Stimulated activated CD8-positive, alpha-beta memory T cell treated with anti-CD3 and anti-CD28 coated beads, Interleukin-2, amount 100 ng/mL, for 1 hour (primary cell): ENCODE data around the gene ELN.
"Not testable (repeated sequence)": the region's sequence is repeated elsewhere in the genome, so short reads cannot be mapped to it uniquely, and the experiment has no call there.

Experiments used
- DNase-seq, 2 donors: peaks; one replicate each; pipeline ENCODE4 v3.0.0-alpha.2; 2020; ENCODE audit warnings: low read depth in 2 of 2

Gene ELN

GRCh38 chr7:74042746-74043522 lies 15.0 kb downstream of the ELN start:
- DNase-seq: no peak

- DNase-seq: no peak
Measured at GRCh38 chr7:74043523-74043951, 15.6 kb downstream of the ELN start.

- DNase-seq: no peak
Measured at GRCh38 chr7:74044366-74045350, 16.7 kb downstream of the ELN start.

GRCh38 chr7:74046581-74046980 lies 18.6 kb downstream of the ELN start:
- DNase-seq: not testable (repeated sequence)

- no peak for DNase-seq
Measured at GRCh38 chr7:74047804-74048380, 19.9 kb downstream of the ELN start.

- no peak for DNase-seq
Measured at GRCh38 chr7:74048999-74049599, 21.1 kb downstream of the ELN start.

GRCh38 chr7:74049997-74050798 lies 22.2 kb downstream of the ELN start:
- DNase-seq: no peak

GRCh38 chr7:74051193-74051592 lies 23.2 kb downstream of the ELN start:
- no peak for DNase-seq

- DNase-seq: no peak
Measured at GRCh38 chr7:74051629-74052410, 23.8 kb downstream of the ELN start.

- DNase-seq: no peak
Measured at GRCh38 chr7:74052628-74053027, 24.7 kb downstream of the ELN start.

GRCh38 chr7:74053589-74054186 lies 25.7 kb downstream of the ELN start:
- no peak for DNase-seq

- no peak for DNase-seq
Measured at GRCh38 chr7:74056096-74056915, 28.3 kb downstream of the ELN start.

- DNase-seq: no peak
Measured at GRCh38 chr7:74057216-74057925, 29.4 kb downstream of the ELN start.

GRCh38 chr7:74057987-74058386 lies 30.0 kb downstream of the ELN start:
- no peak for DNase-seq

GRCh38 chr7:74058486-74058885 lies 30.5 kb downstream of the ELN start:
- no peak for DNase-seq

GRCh38 chr7:74059037-74059436 lies 31.1 kb downstream of the ELN start:
- no peak for DNase-seq

- DNase-seq: no peak
Measured at GRCh38 chr7:74059681-74060588, 32.0 kb downstream of the ELN start.
